H1 (cell line): ENCODE data around the gene AOAH. TPM values are rescaled to one million over a fixed set of nuclear protein-coding genes. Genes with fewer than 3 reads are reported as not detected.

ENCODE experiments used
- CTCF ChIA-PET: fragments of 300-600 bp; sonication (Branson Sonifier 250); formaldehyde crosslinking; loops from one replicate; lab custom pipeline; 2021; ENCODE audit not compliant: partially characterized antibody; lab: Charles Lee
- POLR2A ChIA-PET: fragments of 300-600 bp; sonication (Branson Sonifier 250); formaldehyde crosslinking; loops from one replicate; lab custom pipeline; 2021; ENCODE audit warnings: inconsistent platforms; ENCODE audit not compliant: partially characterized antibody; lab: Charles Lee
- DNase-seq, 2 experiments: peaks; one replicate each; pipeline versions ENCODE4 v3.0.0 to v3.0.0-alpha.2; 2010 to 2022; ENCODE audit warnings: low spot score in 2 of 2, low read depth in 1 of 2, mixed read lengths in 1 of 2
- FAIRE-seq: peaks from 2 replicates; lab custom pipeline; 2011; peaks lifted over from hg19 to GRCh38; lab: Jason Lieb, UNC
- H2AFZ ChIP-seq: 2 replicates; pipeline ENCODE4 v1.8.1; 2012; ENCODE audit warnings: low read length, inconsistent platforms
- H2AK5ac ChIP-seq: 2 replicates; pipeline ENCODE4 v1.6.1; 2013; ENCODE audit warnings: low read depth, low read length
- H2BK120ac ChIP-seq: replicated peaks from 2 replicates; pipeline ENCODE3; 2013; ENCODE audit warnings: low read depth, low read length, inconsistent platforms
- H2BK12ac ChIP-seq: 2 replicates; pipeline ENCODE4 v1.6.1; 2013; ENCODE audit warnings: low read depth, low read length
- H2BK15ac ChIP-seq: 2 replicates; pipeline ENCODE4 v1.6.1; 2013; ENCODE audit warnings: low read length
- H2BK20ac ChIP-seq: 2 replicates; pipeline ENCODE4 v1.6.1; 2013; ENCODE audit warnings: low read length
- H2BK5ac ChIP-seq: 2 replicates; pipeline ENCODE4 v1.6.1; 2013; ENCODE audit warnings: low read depth, low read length
- H3K14ac ChIP-seq: 2 replicates; pipeline ENCODE4 v1.6.1; 2013; ENCODE audit warnings: inconsistent platforms; ENCODE audit not compliant: insufficient read length
- H3K18ac ChIP-seq: 2 replicates; pipeline ENCODE4 v1.6.1; 2013; ENCODE audit warnings: low read length; ENCODE audit errors: extremely low read depth
- H3K23ac ChIP-seq: 2 replicates; pipeline ENCODE4 v1.6.1; 2013; ENCODE audit warnings: inconsistent platforms; ENCODE audit not compliant: insufficient read length
- H3K23me2 ChIP-seq: 2 replicates; pipeline ENCODE4 v1.6.1; 2013; ENCODE audit warnings: low read depth, low read length
- H3K27ac ChIP-seq: 2 replicates; pipeline ENCODE4 v1.6.1; 2011; ENCODE audit warnings: low read depth, low read length, inconsistent platforms
- H3K27me3 ChIP-seq, 4 experiments: replicated peaks in 1 of 4; 1 replicate in 1 of 4; 2 replicates in 3 of 4; pipeline versions ENCODE4 v1.6.1 to v1.8.1; 2011 to 2013; ENCODE audit warnings: low read length in 3 of 4, mild to moderate bottlenecking in 3 of 4, inconsistent platforms in 2 of 4, mixed read lengths in 2 of 4, moderate library complexity in 1 of 4; ENCODE audit not compliant: control insufficient read depth in 3 of 4, insufficient read depth in 3 of 4; ENCODE audit errors: extremely low read depth in 1 of 4
- H3K36me3 ChIP-seq, 4 experiments: 2 replicates each; pipeline versions ENCODE4 v1.6.1 to v1.8.1; 2011 to 2013; ENCODE audit warnings: mild to moderate bottlenecking in 4 of 4, low read length in 3 of 4, moderate library complexity in 2 of 4, control low read depth in 1 of 4, inconsistent platforms in 1 of 4; ENCODE audit not compliant: insufficient read depth in 4 of 4, control insufficient read depth in 2 of 4
- H3K4ac ChIP-seq: replicated peaks from 2 replicates; pipeline ENCODE3; 2013; ENCODE audit warnings: low read length, low read depth, mixed read lengths, inconsistent platforms; ENCODE audit not compliant: insufficient read length
- H3K4me1 ChIP-seq, 4 experiments: replicated peaks in 1 of 4; 1 replicate in 1 of 4; 2 replicates in 3 of 4; pipeline versions ENCODE4 v1.6.1 to v1.8.1; 2011 to 2013; ENCODE audit warnings: low read length in 3 of 4, inconsistent platforms in 2 of 4, mixed read lengths in 1 of 4; ENCODE audit not compliant: insufficient read depth in 4 of 4, control insufficient read depth in 3 of 4
- H3K4me2 ChIP-seq, 2 experiments: 2 replicates each; pipeline versions ENCODE4 v1.6.1 to v1.8.1; 2011 to 2013; ENCODE audit warnings: low read depth in 2 of 2, low read length in 2 of 2, control low read depth in 1 of 2, inconsistent platforms in 1 of 2, mild to moderate bottlenecking in 1 of 2; ENCODE audit not compliant: insufficient read depth in 1 of 2
- H3K4me3 ChIP-seq, 4 experiments: fragments of 200-600, 300-600 bp in 1 of 4; sonication (generic), shearing (Covaris generic), sonication (Bioruptor Twin) in 1 of 4; 2 replicates each; pipeline versions ENCODE4 v1.5.1 to v1.8.1; 2011 to 2016; ENCODE audit warnings: low read length in 4 of 4, low read depth in 3 of 4, control low read depth in 2 of 4, inconsistent platforms in 2 of 4, mild to moderate bottlenecking in 2 of 4, mixed read lengths in 1 of 4, moderate library complexity in 1 of 4; ENCODE audit not compliant: insufficient read depth in 2 of 4; ENCODE audit errors: extremely low read depth in 1 of 4
- H3K56ac ChIP-seq: replicated peaks from 2 replicates; pipeline ENCODE3; 2013; ENCODE audit warnings: low read depth, mild to moderate bottlenecking, mixed read lengths, low read length, inconsistent platforms; ENCODE audit not compliant: insufficient read length
- H3K79me1 ChIP-seq: 2 replicates; pipeline ENCODE4 v1.6.1; 2013; ENCODE audit warnings: low read depth, low read length, control low read depth
- H3K79me2 ChIP-seq, 2 experiments: 2 replicates each; pipeline versions ENCODE4 v1.6.1 to v1.8.1; 2012 to 2013; ENCODE audit warnings: low read length in 2 of 2, mild to moderate bottlenecking in 2 of 2, inconsistent platforms in 1 of 2; ENCODE audit not compliant: insufficient read depth in 2 of 2, control insufficient read depth in 1 of 2
- H3K9ac ChIP-seq, 4 experiments: replicated peaks in 1 of 4; 1 replicate in 1 of 4; 2 replicates in 3 of 4; pipeline versions ENCODE4 v1.6.1 to v1.8.1; 2011 to 2013; ENCODE audit warnings: low read depth in 3 of 4, low read length in 3 of 4, control low read depth in 2 of 4, mild to moderate bottlenecking in 2 of 4, moderate library complexity in 2 of 4, inconsistent platforms in 1 of 4; ENCODE audit errors: extremely low read depth in 1 of 4
- H3K9me3 ChIP-seq, 2 experiments: 2 replicates each; pipeline versions ENCODE4 v1.6.1 to v1.8.1; 2012 to 2013; ENCODE audit warnings: mild to moderate bottlenecking in 2 of 2, moderate library complexity in 2 of 2, control low read depth in 1 of 2, inconsistent platforms in 1 of 2, low read depth in 1 of 2, low read length in 1 of 2, mixed read lengths in 1 of 2; ENCODE audit not compliant: insufficient read depth in 2 of 2
- H4K20me1 ChIP-seq, 2 experiments: replicated peaks in 1 of 2; 2 replicates each; pipeline versions ENCODE3 to v1.8.1; 2011 to 2013; ENCODE audit warnings: inconsistent platforms in 2 of 2, low read length in 2 of 2, mild to moderate bottlenecking in 1 of 2; ENCODE audit not compliant: insufficient read depth in 2 of 2, control insufficient read depth in 1 of 2
- H4K5ac ChIP-seq: 2 replicates; pipeline ENCODE4 v1.6.1; 2013; ENCODE audit warnings: low read length, low read depth, mixed read lengths, inconsistent platforms; ENCODE audit not compliant: insufficient read length
- H4K8ac ChIP-seq: 2 replicates; pipeline ENCODE4 v1.8.0; 2013; ENCODE audit warnings: mild to moderate bottlenecking, moderate library complexity, low read length, inconsistent platforms; ENCODE audit not compliant: insufficient read depth; ENCODE audit errors: extremely low read depth
- H4K91ac ChIP-seq: replicated peaks from 2 replicates; pipeline ENCODE3; 2013; ENCODE audit warnings: low read length, mixed read lengths, inconsistent platforms; ENCODE audit not compliant: insufficient read length
- CBX8 ChIP-seq: fragments of 300-800, 300-1000 bp; sonication (generic); IDR thresholded peaks from 2 replicates; pipeline ENCODE4 v1.7.1; 2016; ENCODE audit warnings: low read depth, low read length, borderline replicate concordance
- CEBPB ChIP-seq: IDR thresholded peaks from 2 replicates; pipeline ENCODE4 v1.6.1; 2012; ENCODE audit warnings: low read depth, low read length
- CREB1 ChIP-seq: IDR thresholded peaks from 2 replicates; pipeline ENCODE4 v1.6.1; 2012; ENCODE audit warnings: inconsistent platforms
- CTBP2 ChIP-seq: IDR thresholded peaks from 2 replicates; pipeline ENCODE4 v1.7.0; 2011; ENCODE audit warnings: borderline replicate concordance, mild to moderate bottlenecking, moderate library complexity, mixed read lengths, low read length; ENCODE audit not compliant: insufficient read depth, insufficient read length
- CTCF ChIP-seq, 3 experiments: IDR thresholded peaks; 1 replicate in 2 of 3; 2 replicates in 1 of 3; pipeline versions ENCODE4 v1.5.1 to v1.6.1; 2011; ENCODE audit warnings: low read length in 3 of 3, mild to moderate bottlenecking in 3 of 3, inconsistent platforms in 2 of 3, low read depth in 1 of 3, moderate library complexity in 1 of 3; ENCODE audit not compliant: insufficient read depth in 1 of 3; ENCODE audit errors: control extremely low read depth in 1 of 3
- EZH2 ChIP-seq: fragments of 200-600 bp; sonication (generic); IDR thresholded peaks from 2 replicates; pipeline ENCODE4 v1.7.1; 2012; ENCODE audit warnings: low read depth, mild to moderate bottlenecking, moderate library complexity, low read length, inconsistent platforms; ENCODE audit not compliant: severe bottlenecking
- FOSL1 ChIP-seq: IDR thresholded peaks from 2 replicates; pipeline ENCODE4 v1.6.1; 2011; ENCODE audit warnings: mild to moderate bottlenecking, low read depth, low read length, moderate library complexity; ENCODE audit not compliant: insufficient read depth
- GTF2F1 ChIP-seq: IDR thresholded peaks from 2 replicates; pipeline ENCODE4 v1.6.1; 2012; ENCODE audit warnings: low read depth, low read length, improper control_type of control experiment, borderline replicate concordance
- MAFK ChIP-seq: IDR thresholded peaks from 2 replicates; pipeline ENCODE4 v1.6.1; 2012; ENCODE audit warnings: low read depth, mild to moderate bottlenecking, improper control_type of control experiment, low read length
- POLR2A ChIP-seq, 2 experiments: IDR thresholded peaks; 1 replicate in 1 of 2; 2 replicates in 1 of 2; pipeline ENCODE4 v1.6.1; 2011; ENCODE audit warnings: low read depth in 2 of 2, low read length in 2 of 2, mild to moderate bottlenecking in 2 of 2; ENCODE audit errors: control extremely low read depth in 1 of 2
- RFX5 ChIP-seq: IDR thresholded peaks from 2 replicates; pipeline ENCODE4 v1.6.1; 2011; ENCODE audit warnings: low read depth, low read length, improper control_type of control experiment, borderline replicate concordance
- SP1 ChIP-seq: IDR thresholded peaks from 2 replicates; pipeline ENCODE4 v1.6.1; 2011; ENCODE audit warnings: low read depth, low read length
- TAF7 ChIP-seq: optimal IDR thresholded peaks from 2 replicates; pipeline ENCODE3; 2011; ENCODE audit warnings: low read depth, mild to moderate bottlenecking, inconsistent platforms, low read length, moderate library complexity, borderline replicate concordance
- WGBS, 2 experiments: shearing (Covaris generic) in 1 of 2; methylation state at CpG; one replicate each; pipeline versions ENCODE4 v1.1.6 to v1.1.7; 2013 to 2015; ENCODE audit warnings: low lambda C conversion rate in 2 of 2, mixed read lengths in 2 of 2, inconsistent platforms in 1 of 2, low coverage in 1 of 2, missing lambda C conversion rate in 1 of 2; ENCODE audit not compliant: insufficient replicate concordance in 2 of 2, insufficient coverage in 1 of 2, insufficient read length in 1 of 2; ENCODE audit errors: extremely low coverage in 1 of 2, missing lambda C conversion rate in 1 of 2; 5-methylcytosine and 5-hydroxymethylcytosine counted together
- polyA plus RNA-seq, 7 experiments: library from polyadenylated mRNA; depleted of rRNA in 3 of 7; stranded (reverse) in 5 of 7; unstranded in 2 of 7; fragments of >200 nt in 5 of 7; fragments of 200-250 nt in 2 of 7; gene quantifications; 1 replicate in 5 of 7; 2 replicates in 1 of 7; 4 replicates in 1 of 7; pipeline versions ENCODE4 v1.2.1 to v1.2.3, GENCODE V29; 2011 to 2013; ENCODE audit warnings: missing spikeins in 2 of 7, mixed read lengths in 2 of 7
- total RNA-seq: library from RNA; stranded (reverse); fragmentation: NEBNext Ultra II Directional; extraction: Animal tissue kit (Norgen Biotek cat#: 25700); gene quantifications from 2 replicates; pipeline ENCODE4 v1.2.1, GENCODE V29; 2021

Gene AOAH
- total and polyA plus RNA-seq, 2 of the 8 experiments (the other 6 are each of a cell fraction or from before 2014, with no cell fraction given), result 0.08 TPM; not detected in 1

GRCh38 chr7:36464271-36464670 is 260.0 kb downstream of the AOAH start:
- H2BK20ac ChIP-seq, result no peak overlapping the region
- H4K8ac ChIP-seq, result no peak overlapping the region
- no peak overlapping the region for H3K9ac ChIP-seq
- H4K91ac ChIP-seq, result no peak overlapping the region
- H2AFZ ChIP-seq, result no peak overlapping the region
- H3K27me3 ChIP-seq, result no peaks in the 10 kb centered on the region
- no peaks in the 10 kb centered on the region; a peak in 1 of 4 replicates for H3K9me3 ChIP-seq
- H3K79me2 ChIP-seq, result no peaks in the 10 kb centered on the region
- no peak overlapping the region for H3K4me3 ChIP-seq
- H3K56ac ChIP-seq, result no peak overlapping the region
- FAIRE-seq (no peak), DNase-seq (no peak)
- no peaks in the 10 kb centered on the region for H3K23me2 ChIP-seq
- H2AK5ac ChIP-seq, result no peak overlapping the region
- POLR2A ChIA-PET, result no interaction called here
- H2BK15ac ChIP-seq, result no peak overlapping the region
- H3K4me1 ChIP-seq, result no peaks in the 10 kb centered on the region
- H3K27ac ChIP-seq, result no peak overlapping the region
- H3K4ac ChIP-seq, result no peak overlapping the region
- no peaks in the 10 kb centered on the region for H3K79me1 ChIP-seq
- H3K23ac ChIP-seq, result no peak overlapping the region
- H3K36me3 ChIP-seq, result no peaks in the 10 kb centered on the region
- CTCF ChIA-PET, result interaction anchor here (0.6 to 2.7 kb wide), 8 partner anchors 9 to 735 kb away, joined by 3 to 11 read pairs (median 3); no protein-coding TSS in a partner anchor
- H3K14ac ChIP-seq, result no peak overlapping the region
- H2BK5ac ChIP-seq, result no peak overlapping the region
- H2BK120ac ChIP-seq, result no peak overlapping the region
- H3K18ac ChIP-seq, result no peak overlapping the region
- no peak overlapping the region for H4K5ac ChIP-seq
- H2BK12ac ChIP-seq, result no peak overlapping the region
- 90% methylated on average over 3 of the region's 3 CpGs; no CpG with 5 or more reads in 1 of the 2 experiments for WGBS, 2 experiments
- H4K20me1 ChIP-seq, result no peaks in the 10 kb centered on the region
- no peak overlapping the region for H3K4me2 ChIP-seq
- TF ChIP-seq MAFK (no peak), FOSL1 (no peak), EZH2 (no peak), GTF2F1 (no peak), CTBP2 (no peak), CBX8 (no peak), CTCF (IDR thresholded peaks at IDR 0.05; ENCODE audit: control extremely low read depth in 1 of 3, insufficient read depth in 1 of 3, low read depth in 1 of 3, low read length in 3 of 3) (no peak), SP1 (no peak), CREB1 (no peak), POLR2A (IDR thresholded peaks at IDR 0.05; ENCODE audit: control extremely low read depth in 1 of 2, low read depth in 2 of 2, low read length in 2 of 2) (no peak), CEBPB (no peak), TAF7 (no peak), RFX5 (no peak)
